GM21529 (cell line): ENCODE results near the gene FIGNL2.
"Not testable (repeated sequence)": the region's sequence is repeated elsewhere in the genome, so short reads cannot be mapped to it uniquely, and the experiment has no call there.

Experiments
- ATAC-seq: cut with Tn5 transposase; IDR thresholded peaks from one replicate; pipeline ENCODE4 v1.9.1; 2021; ENCODE audit not compliant: unreplicated experiment

FIGNL2 gene

GRCh38 chr12:51848326-51848727, at the start of gene FIGNL2:
TSS of gene FIGNL2 (minus strand) at chr12:51848718. CDS start at chr12:51822413, 26,305 bp downstream.
- no peak for ATAC-seq

- no peak for ATAC-seq
These were observed 48.7 kb upstream of the FIGNL2 start for GRCh38 chr12:51897181-51897580.

GRCh38 chr12:51896236-51896635, 47.7 kb upstream of the FIGNL2 start:
- no peak for ATAC-seq

- ATAC-seq, result no peak
These were observed 47.0 kb upstream of the FIGNL2 start for GRCh38 chr12:51895378-51896135.

GRCh38 chr12:51893786-51894185, 45.3 kb upstream of the FIGNL2 start:
- ATAC-seq, result no peak

- no peak for ATAC-seq
These were observed 43.3 kb upstream of the FIGNL2 start for GRCh38 chr12:51891843-51892242.

GRCh38 chr12:51890511-51891171, 42.1 kb upstream of the FIGNL2 start:
- no peak for ATAC-seq

GRCh38 chr12:51890133-51890464, 41.6 kb upstream of the FIGNL2 start:
- ATAC-seq, result no peak

GRCh38 chr12:51889216-51890132, 41.0 kb upstream of the FIGNL2 start:
- ATAC-seq, result no peak

GRCh38 chr12:51888316-51889215, 40.0 kb upstream of the FIGNL2 start:
- no peak for ATAC-seq

- ATAC-seq, result no peak
These were observed 39.2 kb upstream of the FIGNL2 start, which contains the start of gene ANKRD33 for GRCh38 chr12:51887476-51888315. TSS of gene ANKRD33 (plus strand) at chr12:51888103. CDS start at chr12:51888187, 84 bp downstream.

- no peak for ATAC-seq
These were observed 37.6 kb upstream of the FIGNL2 start for GRCh38 chr12:51886021-51886710.

- not testable (repeated sequence) for ATAC-seq
These were observed 36.9 kb upstream of the FIGNL2 start for GRCh38 chr12:51885294-51886020.

GRCh38 chr12:51884676-51885229, 36.2 kb upstream of the FIGNL2 start:
- ATAC-seq, result no peak

- ATAC-seq, result no peak
These were observed 35.6 kb upstream of the FIGNL2 start for GRCh38 chr12:51883998-51884675.

GRCh38 chr12:51883295-51883694, 34.8 kb upstream of the FIGNL2 start:
- ATAC-seq, result no peak

- no peak for ATAC-seq
These were observed 30.6 kb upstream of the FIGNL2 start for GRCh38 chr12:51879102-51879501.
